Lower lobe of right lung (tissue), 2 donors: ENCODE data around the gene SEZ6. TPM values are rescaled to one million over a fixed set of nuclear protein-coding genes. Genes with fewer than 3 reads are reported as not detected.

ENCODE experiments used
- ATAC-seq, 2 donors: fragments of 200-7000 bp; cut with Tn5 transposase; one replicate each; pipeline ENCODE4 v1.9.1; 2020 to 2022; ENCODE audit warnings: mild to moderate bottlenecking in 2 of 2, moderate library complexity in 2 of 2
- DNase-seq: peaks from one replicate; pipeline ENCODE4 v3.0.0-alpha.2; 2020
- H3K27ac ChIP-seq: fragments of 200-600 bp; one replicate; pipeline ENCODE4 v1.8.0; 2022
- H3K27me3 ChIP-seq: fragments of 200-600 bp; one replicate; pipeline ENCODE4 v1.8.0; 2022; ENCODE audit warnings: low read depth
- H3K36me3 ChIP-seq: fragments of 200-600 bp; one replicate; pipeline ENCODE4 v1.8.0; 2022; ENCODE audit warnings: mild to moderate bottlenecking
- H3K4me1 ChIP-seq: fragments of 200-600 bp; one replicate; pipeline ENCODE4 v1.8.0; 2022
- H3K4me3 ChIP-seq: fragments of 200-600 bp; one replicate; pipeline ENCODE4 v1.8.0; 2022; ENCODE audit warnings: mild to moderate bottlenecking
- H3K9me3 ChIP-seq: fragments of 200-600 bp; one replicate; pipeline ENCODE4 v1.8.0; 2022
- intact Hi-C: fragments of 100-400 bp; cut with DNase I; formaldehyde crosslinking; loops from one replicate; pipeline ENCODE4 v1.11.0; 2022
- total RNA-seq: library from RNA; stranded (reverse); fragmentation: NEBNext Ultra II Directional; extraction: Animal tissue kit (Norgen Biotek cat#: 25700); gene quantifications from one replicate; pipeline ENCODE4 v1.2.1, GENCODE V29; 2021
- TF ChIP-seq, protein P1 (sequence below): fragments of 200-600 bp; IDR thresholded peaks from one replicate; pipeline ENCODE4 v1.8.0; 2022; ENCODE audit warnings: antibody characterized with exemption, mild to moderate bottlenecking
- donor health status: DM: no; HTN: yes; CAD: no; lungs with severe emphysema.

The SEZ6 gene
- total RNA-seq, 1 donor from 2014 or later: not detected

- no peaks in the 10 kb centered on the region for H3K27me3 ChIP-seq
- peak overlapping the region; percentile 90 for H3K27ac ChIP-seq
- intact Hi-C loops: no loop called here
- H3K36me3 ChIP-seq: no peaks in the 10 kb centered on the region
- TF ChIP-seq, protein P1, sequence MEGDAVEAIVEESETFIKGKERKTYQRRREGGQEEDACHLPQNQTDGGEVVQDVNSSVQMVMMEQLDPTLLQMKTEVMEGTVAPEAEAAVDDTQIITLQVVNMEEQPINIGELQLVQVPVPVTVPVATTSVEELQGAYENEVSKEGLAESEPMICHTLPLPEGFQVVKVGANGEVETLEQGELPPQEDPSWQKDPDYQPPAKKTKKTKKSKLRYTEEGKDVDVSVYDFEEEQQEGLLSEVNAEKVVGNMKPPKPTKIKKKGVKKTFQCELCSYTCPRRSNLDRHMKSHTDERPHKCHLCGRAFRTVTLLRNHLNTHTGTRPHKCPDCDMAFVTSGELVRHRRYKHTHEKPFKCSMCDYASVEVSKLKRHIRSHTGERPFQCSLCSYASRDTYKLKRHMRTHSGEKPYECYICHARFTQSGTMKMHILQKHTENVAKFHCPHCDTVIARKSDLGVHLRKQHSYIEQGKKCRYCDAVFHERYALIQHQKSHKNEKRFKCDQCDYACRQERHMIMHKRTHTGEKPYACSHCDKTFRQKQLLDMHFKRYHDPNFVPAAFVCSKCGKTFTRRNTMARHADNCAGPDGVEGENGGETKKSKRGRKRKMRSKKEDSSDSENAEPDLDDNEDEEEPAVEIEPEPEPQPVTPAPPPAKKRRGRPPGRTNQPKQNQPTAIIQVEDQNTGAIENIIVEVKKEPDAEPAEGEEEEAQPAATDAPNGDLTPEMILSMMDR: no peak
- peak in 1 of 2 donors; percentile 7 for ATAC-seq
- peak; percentile 77 for DNase-seq
- peak overlapping the region; percentile 86 for H3K4me3 ChIP-seq
- peaks cover 51% of the 10 kb centered on the region for H3K4me1 ChIP-seq
- no peaks in the 10 kb centered on the region for H3K9me3 ChIP-seq
These were observed 56.4 kb downstream of the SEZ6 start for GRCh38 chr17:28949185-28950016.

DNA sequence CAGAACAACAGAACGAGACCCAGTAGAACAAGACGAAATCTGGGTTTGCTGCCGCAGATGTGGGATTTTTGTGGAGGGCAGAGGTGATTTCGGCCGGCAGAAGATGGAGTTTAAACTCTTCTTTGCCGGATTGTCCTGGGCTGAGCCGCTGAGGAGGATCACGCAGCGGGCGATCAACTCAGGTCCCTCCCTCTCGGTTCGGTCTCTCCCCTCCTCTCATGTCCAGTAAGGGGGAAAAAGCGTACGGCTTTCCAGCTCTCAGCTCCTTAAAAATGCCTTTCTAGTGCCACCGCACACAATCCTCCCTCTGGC lies 57.0 kb downstream of the SEZ6 start:
- H3K27me3 ChIP-seq: no peaks in the 10 kb centered on the region
- H3K27ac ChIP-seq: peak overlapping the region; percentile 90
- ATAC-seq (no peak), DNase-seq (no peak)
- H3K36me3 ChIP-seq: peaks cover 5% of the 10 kb centered on the region
- intact Hi-C loops: no loop called here
- TF ChIP-seq, protein P1: no peak
- peaks cover 56% of the 10 kb centered on the region for H3K4me1 ChIP-seq
- no peaks in the 10 kb centered on the region for H3K9me3 ChIP-seq
- H3K4me3 ChIP-seq: peak overlapping the region; percentile 86

DNA sequence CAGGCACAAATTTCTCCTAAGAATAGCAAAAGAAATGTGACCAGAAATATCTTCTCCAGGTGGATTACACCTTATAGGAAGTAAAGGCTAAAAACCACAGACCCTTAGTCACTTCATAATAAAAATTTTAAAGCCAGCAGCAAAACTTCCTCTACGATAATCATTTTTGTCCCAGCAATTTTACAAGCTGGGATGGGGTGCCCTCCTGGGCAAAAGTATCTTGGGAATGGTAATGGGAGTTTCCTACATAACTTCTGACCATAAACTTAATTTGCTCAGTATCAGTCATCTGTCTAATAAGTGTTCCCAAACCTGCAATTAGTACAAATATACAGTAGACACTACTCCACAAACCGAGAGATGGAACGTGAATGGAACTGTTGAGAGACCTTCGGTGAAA lies 57.5 kb downstream of the SEZ6 start:
- DNase-seq (no peak), ATAC-seq (no peak)
- Histone ChIP-seq H3K4me1 (peaks cover 57% of the 10 kb centered on the region), H3K36me3 (peaks cover 10% of the 10 kb centered on the region), H3K9me3 (no peaks in the 10 kb centered on the region), H3K4me3 (peak overlapping the region; percentile 86), H3K27ac (peak overlapping the region; percentile 90), H3K27me3 (no peaks in the 10 kb centered on the region)
- intact Hi-C loops: no loop called here
- TF ChIP-seq, protein P1: no peak

DNA sequence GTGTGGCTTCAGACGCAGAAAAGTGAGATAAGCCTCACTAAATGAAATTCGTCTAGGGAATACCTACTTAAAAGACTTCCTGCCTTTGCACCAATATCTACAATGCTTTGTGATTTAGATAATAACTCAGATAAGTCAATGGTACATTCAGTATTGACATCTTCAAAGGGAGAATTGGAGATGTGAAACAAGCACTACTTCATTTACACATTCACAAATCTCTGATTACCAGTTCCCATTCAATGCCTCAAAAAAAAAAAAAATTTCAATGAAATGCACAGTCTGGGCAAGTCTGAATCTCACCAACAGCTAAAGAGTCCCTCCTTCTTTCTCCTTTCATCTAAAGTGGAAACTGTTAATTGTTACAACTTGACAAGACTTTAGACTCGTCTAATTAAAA lies 58.2 kb downstream of the SEZ6 start:
- Histone ChIP-seq H3K4me3 (no peak overlapping the region), H3K9me3 (no peaks in the 10 kb centered on the region), H3K36me3 (peaks cover 12% of the 10 kb centered on the region), H3K27ac (no peak overlapping the region), H3K27me3 (no peaks in the 10 kb centered on the region), H3K4me1 (peaks cover 50% of the 10 kb centered on the region)
- TF ChIP-seq, protein P1: no peak
- DNase-seq (no peak), ATAC-seq (no peak)
- intact Hi-C loops: no loop called here

DNA sequence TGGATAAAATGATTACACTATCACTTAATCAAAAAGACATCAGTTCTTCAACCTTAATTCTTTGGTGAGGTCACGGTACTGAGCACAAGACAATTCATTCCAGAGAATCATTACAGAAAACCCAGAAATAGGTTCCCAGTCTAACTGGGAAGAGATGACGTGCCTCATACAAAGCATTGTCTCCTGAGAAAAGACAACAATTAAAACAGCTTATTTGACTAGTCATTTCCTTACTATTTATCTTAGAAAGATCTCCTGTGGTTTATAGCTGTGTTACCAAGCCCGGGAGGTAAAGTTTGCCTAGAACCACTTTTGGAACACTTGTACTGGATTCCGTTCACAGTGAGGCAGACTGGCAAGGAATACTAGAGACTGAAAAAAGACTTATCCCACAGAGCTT lies 59.6 kb downstream of the SEZ6 start:
- intact Hi-C loops: no loop called here
- DNase-seq: no peak
- no peak overlapping the region for H3K4me3 ChIP-seq
- TF ChIP-seq, protein P1: no peak
- no peaks in the 10 kb centered on the region for H3K27me3 ChIP-seq
- H3K4me1 ChIP-seq: peaks cover 51% of the 10 kb centered on the region
- H3K36me3 ChIP-seq: peaks cover 12% of the 10 kb centered on the region
- peak overlapping the region; percentile 24 for H3K27ac ChIP-seq
- no peak for ATAC-seq
- no peaks in the 10 kb centered on the region for H3K9me3 ChIP-seq
